DND-41 (cell line): ENCODE results near the gene HTRA3.

Experiments used
- ATAC-seq: fragments of 200-7000 bp; cut with Tn5 transposase; 3 replicates; pipeline ENCODE4 v1.9.1; 2021; ENCODE audit warnings: low read depth; ENCODE audit not compliant: insufficient read depth
- DNase-seq: peaks from one replicate; pipeline ENCODE4 v3.0.0-alpha.2; 2020
- H2AFZ ChIP-seq: 2 replicates; pipeline ENCODE4 v1.6.0; 2012; ENCODE audit warnings: low read depth, low read length
- H3K27ac ChIP-seq: 2 replicates; pipeline ENCODE4 v1.5.1; 2012; ENCODE audit warnings: low read length, inconsistent platforms
- H3K27me3 ChIP-seq: fragments of 200-600 bp; sonication (generic); 2 replicates; pipeline ENCODE4 v1.6.0; 2012; ENCODE audit warnings: low read length, mild to moderate bottlenecking, inconsistent platforms; ENCODE audit not compliant: insufficient read depth, poor library complexity
- H3K36me3 ChIP-seq: 2 replicates; pipeline ENCODE4 v1.5.1; 2012; ENCODE audit warnings: low read length, inconsistent platforms; ENCODE audit not compliant: insufficient read depth
- H3K4me1 ChIP-seq: 2 replicates; pipeline ENCODE4 v1.5.1; 2012; ENCODE audit warnings: mild to moderate bottlenecking, low read length; ENCODE audit not compliant: insufficient read depth
- H3K4me2 ChIP-seq: 2 replicates; pipeline ENCODE4 v1.6.0; 2012; ENCODE audit warnings: mild to moderate bottlenecking, moderate library complexity, low read length, inconsistent platforms; ENCODE audit not compliant: insufficient read depth
- H3K4me3 ChIP-seq, 2 experiments: fragments of 200-600 bp in 1 of 2; shearing (Covaris generic) in 1 of 2; 2 replicates each; pipeline ENCODE4 v1.5.1; 2012 to 2016; ENCODE audit warnings: inconsistent platforms in 2 of 2, low read length in 2 of 2, mild to moderate bottlenecking in 2 of 2, low read depth in 1 of 2, moderate library complexity in 1 of 2
- H3K79me2 ChIP-seq: 2 replicates; pipeline ENCODE4 v1.6.0; 2012; ENCODE audit warnings: low read length, inconsistent platforms; ENCODE audit not compliant: insufficient read depth
- H3K9ac ChIP-seq: 2 replicates; pipeline ENCODE4 v1.6.0; 2012; ENCODE audit warnings: low read depth, mild to moderate bottlenecking, inconsistent platforms, low read length, moderate library complexity
- H3K9me3 ChIP-seq: 2 replicates; pipeline ENCODE4 v1.5.1; 2012; ENCODE audit warnings: low read length, moderate library complexity, mild to moderate bottlenecking, inconsistent platforms; ENCODE audit not compliant: insufficient read depth, severe bottlenecking
- H4K20me1 ChIP-seq: 2 replicates; pipeline ENCODE4 v1.6.0; 2012; ENCODE audit warnings: low read length; ENCODE audit not compliant: insufficient read depth
- EZH2 ChIP-seq: IDR thresholded peaks from 3 replicates; pipeline ENCODE4 v1.6.1; 2012; ENCODE audit warnings: borderline replicate concordance, low read depth, mild to moderate bottlenecking, moderate library complexity, low read length, inconsistent platforms; ENCODE audit not compliant: severe bottlenecking
- TF ChIP-seq, protein P1 (sequence below): IDR thresholded peaks from 2 replicates; pipeline ENCODE4 v1.5.1; 2012; ENCODE audit warnings: borderline replicate concordance, low read length, moderate library complexity, mild to moderate bottlenecking; ENCODE audit not compliant: poor library complexity, severe bottlenecking; ENCODE audit errors: extremely low read depth

The HTRA3 gene

DNA sequence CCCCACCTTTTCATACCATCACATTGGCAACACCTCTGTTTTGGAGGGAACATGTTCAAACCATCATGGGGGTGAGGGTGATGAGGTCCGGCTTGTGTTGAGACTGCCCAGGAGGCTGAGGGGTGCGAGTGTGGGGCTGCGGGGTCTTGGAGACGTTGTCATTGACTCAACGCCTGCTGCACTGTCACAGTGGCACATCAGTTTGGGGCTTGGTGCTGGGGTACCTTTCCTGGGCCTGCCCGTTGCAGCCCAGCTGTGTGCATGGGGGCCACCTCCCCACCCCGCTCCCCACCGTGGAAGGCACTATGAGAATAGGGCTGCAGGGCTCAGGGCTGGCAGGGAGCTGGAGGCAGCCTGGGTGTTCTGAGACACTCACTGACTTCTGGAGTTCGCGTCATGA is 2.3 kb downstream of the HTRA3 start:
- DNase-seq (no peak), ATAC-seq (no peak)
- Histone ChIP-seq H2AFZ (no peak overlapping the region), H3K9me3 (no peaks in the 10 kb centered on the region), H3K4me1 (no peaks in the 10 kb centered on the region), H3K27me3 (no peaks in the 10 kb centered on the region), H3K4me3 (no peak overlapping the region), H3K9ac (no peak overlapping the region), H4K20me1 (no peaks in the 10 kb centered on the region), H3K27ac (no peak overlapping the region), H3K4me2 (no peak overlapping the region), H3K36me3 (no peaks in the 10 kb centered on the region), H3K79me2 (no peaks in the 10 kb centered on the region)
- TF ChIP-seq, protein P1, sequence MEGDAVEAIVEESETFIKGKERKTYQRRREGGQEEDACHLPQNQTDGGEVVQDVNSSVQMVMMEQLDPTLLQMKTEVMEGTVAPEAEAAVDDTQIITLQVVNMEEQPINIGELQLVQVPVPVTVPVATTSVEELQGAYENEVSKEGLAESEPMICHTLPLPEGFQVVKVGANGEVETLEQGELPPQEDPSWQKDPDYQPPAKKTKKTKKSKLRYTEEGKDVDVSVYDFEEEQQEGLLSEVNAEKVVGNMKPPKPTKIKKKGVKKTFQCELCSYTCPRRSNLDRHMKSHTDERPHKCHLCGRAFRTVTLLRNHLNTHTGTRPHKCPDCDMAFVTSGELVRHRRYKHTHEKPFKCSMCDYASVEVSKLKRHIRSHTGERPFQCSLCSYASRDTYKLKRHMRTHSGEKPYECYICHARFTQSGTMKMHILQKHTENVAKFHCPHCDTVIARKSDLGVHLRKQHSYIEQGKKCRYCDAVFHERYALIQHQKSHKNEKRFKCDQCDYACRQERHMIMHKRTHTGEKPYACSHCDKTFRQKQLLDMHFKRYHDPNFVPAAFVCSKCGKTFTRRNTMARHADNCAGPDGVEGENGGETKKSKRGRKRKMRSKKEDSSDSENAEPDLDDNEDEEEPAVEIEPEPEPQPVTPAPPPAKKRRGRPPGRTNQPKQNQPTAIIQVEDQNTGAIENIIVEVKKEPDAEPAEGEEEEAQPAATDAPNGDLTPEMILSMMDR: no peak
- TF ChIP-seq EZH2: no peak

DNA sequence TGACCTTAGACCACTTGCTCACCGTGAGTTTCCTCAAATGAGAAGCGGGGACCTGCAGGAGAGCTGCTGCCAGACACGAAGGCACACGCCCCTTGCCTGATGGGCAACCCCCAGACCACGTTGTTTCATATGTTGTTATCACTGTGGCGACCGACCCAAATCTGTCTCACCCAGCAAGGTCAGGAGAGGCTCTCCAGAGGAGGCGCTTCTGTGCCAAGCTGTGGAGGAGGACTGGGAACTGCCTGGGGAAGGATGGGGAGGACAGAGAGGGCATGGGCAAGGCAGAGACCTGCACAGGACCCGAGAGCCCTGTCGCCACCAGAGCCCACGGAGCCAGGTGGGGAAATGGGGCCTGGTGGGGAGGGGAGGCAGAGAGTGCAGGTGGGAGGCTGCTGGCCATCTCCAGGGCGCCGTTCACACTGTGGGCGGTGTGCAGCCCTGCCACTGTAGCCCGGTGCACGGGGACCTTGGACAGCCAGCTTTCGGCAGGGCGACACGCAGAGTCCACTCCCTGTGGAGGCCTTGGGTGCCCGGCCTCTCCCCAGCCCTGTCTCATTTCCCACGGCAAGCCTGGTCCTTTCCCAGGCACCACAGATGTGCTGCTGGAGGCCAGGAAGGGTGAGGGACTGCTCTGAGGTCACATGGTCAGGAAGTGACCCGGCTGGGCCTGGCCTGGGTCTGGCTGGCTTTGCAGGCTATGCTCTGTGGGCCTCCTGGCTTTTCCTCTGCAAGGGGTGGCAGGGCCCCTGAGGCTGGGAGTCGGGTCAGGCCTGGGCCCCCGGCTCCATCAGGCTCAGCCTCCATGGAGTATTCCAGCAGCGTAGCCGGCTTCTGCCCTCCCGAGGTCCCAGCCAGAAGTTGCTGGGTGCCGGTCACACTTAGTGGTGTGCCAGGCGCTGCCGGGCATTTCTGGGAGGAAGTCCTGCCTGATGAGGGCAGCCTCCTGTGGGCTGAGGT is 3.2 kb downstream of the HTRA3 start:
- ATAC-seq (no peak), DNase-seq (no peak)
- H3K27ac ChIP-seq: no peak overlapping the region
- no peaks in the 10 kb centered on the region for H3K9me3 ChIP-seq
- H3K4me1 ChIP-seq: no peaks in the 10 kb centered on the region
- no peaks in the 10 kb centered on the region for H3K36me3 ChIP-seq
- H4K20me1 ChIP-seq: no peaks in the 10 kb centered on the region
- no peaks in the 10 kb centered on the region for H3K27me3 ChIP-seq
- H3K9ac ChIP-seq: no peak overlapping the region
- H3K4me3 ChIP-seq: no peak overlapping the region
- TF ChIP-seq EZH2: no peak
- TF ChIP-seq, protein P1: no peak
- no peaks in the 10 kb centered on the region for H3K79me2 ChIP-seq
- H3K4me2 ChIP-seq: no peak overlapping the region
- H2AFZ ChIP-seq: no peak overlapping the region

DNA sequence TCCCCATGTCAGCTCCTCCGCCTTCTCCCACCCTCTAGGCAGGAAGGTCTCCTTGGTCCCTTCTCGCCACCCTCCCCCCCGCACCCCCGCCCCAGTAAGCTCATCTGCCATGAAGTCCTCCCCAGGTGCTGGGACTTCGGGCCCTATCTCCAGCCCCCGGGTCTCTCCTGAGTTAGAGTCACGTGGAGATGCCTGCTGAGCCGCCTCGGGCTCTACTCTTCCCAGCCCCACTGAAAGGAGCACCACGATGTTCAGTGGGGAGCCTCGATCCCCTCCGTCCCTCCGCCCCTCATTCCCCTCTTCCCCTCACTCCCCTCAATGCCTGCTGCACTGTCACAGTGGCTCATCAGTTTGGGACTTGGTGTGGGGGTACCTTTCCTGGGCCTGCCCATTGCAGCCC is 3.9 kb downstream of the HTRA3 start:
- Histone ChIP-seq H3K4me1 (no peaks in the 10 kb centered on the region), H2AFZ (no peak overlapping the region), H3K9ac (no peak overlapping the region), H3K27ac (no peak overlapping the region), H3K79me2 (no peaks in the 10 kb centered on the region), H3K9me3 (no peaks in the 10 kb centered on the region), H4K20me1 (no peaks in the 10 kb centered on the region), H3K4me2 (no peak overlapping the region), H3K27me3 (no peaks in the 10 kb centered on the region), H3K4me3 (no peak overlapping the region), H3K36me3 (no peaks in the 10 kb centered on the region)
- ATAC-seq (no peak), DNase-seq (no peak)
- TF ChIP-seq, protein P1: no peak
- TF ChIP-seq EZH2: no peak
